OCI-LY3 (cell line): Measurements from ENCODE around the gene FMO5.

ENCODE experiments used
- H2AFZ ChIP-seq: fragments of 200-600, 300-600 bp; shearing (Covaris generic); 2 replicates; pipeline ENCODE4 v1.6.0; 2014; ENCODE audit warnings: antibody characterized with exemption, low read depth, low read length
- H3K27ac ChIP-seq: fragments of 200-600, 300-600 bp; sonication (generic); 2 replicates; pipeline ENCODE4 v1.5.1; 2014; ENCODE audit warnings: mild to moderate bottlenecking, low read length, moderate library complexity, mixed read lengths
- H3K27me3 ChIP-seq: fragments of 200-600, 300-600 bp; sonication (generic); 2 replicates; pipeline ENCODE4 v1.6.1; 2014; ENCODE audit warnings: low read depth, low read length, mixed read lengths
- H3K36me3 ChIP-seq: fragments of 200-600, 300-600 bp; sonication (generic); replicated peaks from 2 replicates; pipeline ENCODE3; 2014; ENCODE audit warnings: low read depth, low read length, mixed read lengths
- H3K4me1 ChIP-seq: fragments of 300-600, 200-600 bp; sonication (generic); 2 replicates; pipeline ENCODE4 v1.6.1; 2014; ENCODE audit warnings: low read length, mixed read lengths
- H3K4me2 ChIP-seq: fragments of 200-600, 300-600 bp; sonication (generic); 2 replicates; pipeline ENCODE4 v1.6.1; 2014; ENCODE audit warnings: low read length, mixed read lengths
- H3K4me3 ChIP-seq: fragments of 300-600, 200-600 bp; sonication (generic); 2 replicates; pipeline ENCODE4 v1.5.1; 2014; ENCODE audit warnings: antibody characterized with exemption, mild to moderate bottlenecking, low read length, moderate library complexity
- H3K79me2 ChIP-seq: fragments of 300-600, 200-600 bp; shearing (Covaris generic); 2 replicates; pipeline ENCODE4 v1.6.1; 2014; ENCODE audit warnings: mild to moderate bottlenecking, low read length, mixed read lengths
- H3K9ac ChIP-seq: fragments of 300-600, 200-600 bp; shearing (Covaris generic); 2 replicates; pipeline ENCODE4 v1.6.0; 2014; ENCODE audit warnings: mild to moderate bottlenecking, low read length, moderate library complexity
- H3K9me3 ChIP-seq: fragments of 200-600, 300-600 bp; shearing (Covaris generic); 2 replicates; pipeline ENCODE4 v1.6.1; 2014; ENCODE audit warnings: low read length, mixed read lengths; ENCODE audit not compliant: insufficient read depth
- H4K20me1 ChIP-seq: fragments of 200-600, 300-600 bp; sonication (generic); 2 replicates; pipeline ENCODE4 v1.6.1; 2016; ENCODE audit warnings: low read length, mixed read lengths; ENCODE audit not compliant: insufficient read depth
- EZH2phosphoT487 ChIP-seq: fragments of 200-600 bp; shearing (Covaris generic); IDR thresholded peaks from 2 replicates; pipeline ENCODE4 v1.6.1; 2018; ENCODE audit warnings: antibody characterized with exemption, mixed run types, low read depth
- TF ChIP-seq, protein P1 (sequence below): fragments of 200-600, 300-600 bp; sonication (generic); IDR thresholded peaks from 2 replicates; pipeline ENCODE4 v1.5.1; 2014; ENCODE audit warnings: antibody characterized with exemption, low read length, low read depth

Gene FMO5

GRCh38 chr1:147210987-147211386, 14.2 kb downstream of the FMO5 start:
- H3K4me2 ChIP-seq = no peak overlapping the region
- H3K27me3 ChIP-seq = peaks cover 21% of the 10 kb centered on the region
- no peak overlapping the region for H3K9ac ChIP-seq
- TF ChIP-seq, protein P1, sequence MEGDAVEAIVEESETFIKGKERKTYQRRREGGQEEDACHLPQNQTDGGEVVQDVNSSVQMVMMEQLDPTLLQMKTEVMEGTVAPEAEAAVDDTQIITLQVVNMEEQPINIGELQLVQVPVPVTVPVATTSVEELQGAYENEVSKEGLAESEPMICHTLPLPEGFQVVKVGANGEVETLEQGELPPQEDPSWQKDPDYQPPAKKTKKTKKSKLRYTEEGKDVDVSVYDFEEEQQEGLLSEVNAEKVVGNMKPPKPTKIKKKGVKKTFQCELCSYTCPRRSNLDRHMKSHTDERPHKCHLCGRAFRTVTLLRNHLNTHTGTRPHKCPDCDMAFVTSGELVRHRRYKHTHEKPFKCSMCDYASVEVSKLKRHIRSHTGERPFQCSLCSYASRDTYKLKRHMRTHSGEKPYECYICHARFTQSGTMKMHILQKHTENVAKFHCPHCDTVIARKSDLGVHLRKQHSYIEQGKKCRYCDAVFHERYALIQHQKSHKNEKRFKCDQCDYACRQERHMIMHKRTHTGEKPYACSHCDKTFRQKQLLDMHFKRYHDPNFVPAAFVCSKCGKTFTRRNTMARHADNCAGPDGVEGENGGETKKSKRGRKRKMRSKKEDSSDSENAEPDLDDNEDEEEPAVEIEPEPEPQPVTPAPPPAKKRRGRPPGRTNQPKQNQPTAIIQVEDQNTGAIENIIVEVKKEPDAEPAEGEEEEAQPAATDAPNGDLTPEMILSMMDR = no peak
- TF ChIP-seq EZH2phosphoT487 = no peak
- no peaks in the 10 kb centered on the region for H3K79me2 ChIP-seq
- H2AFZ ChIP-seq = no peak overlapping the region
- H4K20me1 ChIP-seq = no peaks in the 10 kb centered on the region
- H3K4me3 ChIP-seq = no peak overlapping the region
- no peak overlapping the region for H3K27ac ChIP-seq
- no peaks in the 10 kb centered on the region for H3K4me1 ChIP-seq
- no peaks in the 10 kb centered on the region for H3K36me3 ChIP-seq
- no peaks in the 10 kb centered on the region for H3K9me3 ChIP-seq

DNA sequence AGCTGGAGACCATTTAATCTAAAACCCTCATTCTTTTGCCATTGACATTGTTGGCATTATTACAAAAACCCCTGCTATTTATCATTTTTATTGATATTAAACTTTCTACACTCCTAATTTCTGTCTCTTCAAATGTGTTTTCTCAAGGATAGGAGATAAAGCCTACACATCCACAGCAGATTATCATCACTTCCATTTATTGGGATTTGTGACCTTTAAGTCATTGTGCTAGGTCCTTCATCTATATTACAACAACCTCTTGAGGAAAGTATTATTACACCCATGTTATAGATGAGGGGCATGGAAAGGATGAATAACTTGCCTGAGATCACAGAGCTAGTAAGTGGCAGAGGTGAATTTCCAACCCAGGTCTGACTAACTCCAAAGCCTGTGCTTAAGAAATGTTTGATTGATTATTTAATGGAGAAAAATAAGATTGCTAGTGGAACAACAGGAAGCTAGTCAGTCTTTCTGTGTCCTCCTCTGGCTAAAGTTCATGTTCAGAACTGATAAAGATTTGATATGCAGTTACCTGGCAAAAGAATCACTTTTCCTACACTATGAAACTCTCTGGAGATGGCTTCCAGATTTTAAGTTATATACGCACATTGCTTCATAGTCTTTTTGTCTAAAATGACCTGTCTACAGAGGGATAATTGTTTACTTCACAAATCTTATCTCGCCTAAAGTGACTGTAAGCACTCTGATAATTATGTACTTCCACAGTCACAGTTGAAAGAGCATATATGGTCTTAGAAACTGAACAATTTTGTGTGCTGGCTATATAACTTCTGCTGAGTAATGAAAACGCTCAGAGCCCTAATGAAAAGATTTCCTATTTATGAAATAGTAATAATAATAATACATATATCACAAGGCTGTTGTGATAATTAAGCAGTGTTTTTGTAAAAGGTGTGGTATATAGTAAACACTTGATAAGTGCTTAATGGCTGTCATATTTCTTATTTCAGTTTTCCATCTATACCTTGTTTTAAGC, 15.0 kb downstream of the FMO5 start:
- no peak overlapping the region for H3K9ac ChIP-seq
- no peak overlapping the region for H2AFZ ChIP-seq
- peaks cover 19% of the 10 kb centered on the region for H3K27me3 ChIP-seq
- H3K79me2 ChIP-seq = no peaks in the 10 kb centered on the region
- H3K4me1 ChIP-seq = no peaks in the 10 kb centered on the region
- H3K36me3 ChIP-seq = no peaks in the 10 kb centered on the region
- no peak overlapping the region for H3K4me3 ChIP-seq
- no peak overlapping the region for H3K4me2 ChIP-seq
- no peak overlapping the region for H3K27ac ChIP-seq
- TF ChIP-seq EZH2phosphoT487 = no peak
- TF ChIP-seq, protein P1 = no peak
- no peaks in the 10 kb centered on the region for H4K20me1 ChIP-seq
- no peaks in the 10 kb centered on the region for H3K9me3 ChIP-seq

- H3K79me2 ChIP-seq = no peaks in the 10 kb centered on the region
- no peak overlapping the region for H3K4me3 ChIP-seq
- no peaks in the 10 kb centered on the region for H3K9me3 ChIP-seq
Measured at GRCh38 chr1:147208619-147209018, 16.5 kb downstream of the FMO5 start.

GRCh38 chr1:147207192-147207591, 17.9 kb downstream of the FMO5 start:
- Histone ChIP-seq H3K4me1 (peaks cover 5% of the 10 kb centered on the region), H3K4me3 (no peak overlapping the region), H3K9me3 (no peaks in the 10 kb centered on the region), H3K27ac (no peak overlapping the region), H2AFZ (no peak overlapping the region), H4K20me1 (no peaks in the 10 kb centered on the region), H3K36me3 (no peaks in the 10 kb centered on the region), H3K9ac (no peak overlapping the region), H3K79me2 (no peaks in the 10 kb centered on the region), H3K27me3 (peaks cover 9% of the 10 kb centered on the region; the same call in 1 of the 2 replicates), H3K4me2 (no peak overlapping the region)
- TF ChIP-seq, protein P1 = no peak
- no peak for TF ChIP-seq EZH2phosphoT487

More at GRCh38 chr1:147208619-147209018, 16.5 kb downstream of the FMO5 start:
- Histone ChIP-seq H3K27ac (no peak overlapping the region), H3K4me1 (peaks cover 5% of the 10 kb centered on the region), H3K27me3 (peaks cover 15% of the 10 kb centered on the region), H3K4me2 (no peak overlapping the region), H3K36me3 (no peaks in the 10 kb centered on the region), H3K9ac (no peak overlapping the region), H4K20me1 (no peaks in the 10 kb centered on the region), H2AFZ (no peak overlapping the region)
- TF ChIP-seq EZH2phosphoT487 = no peak
- TF ChIP-seq, protein P1 = no peak
